Thyroid gland (tissue), 4 donors: ENCODE measurements around the gene RASL10A. TPM values are rescaled to one million over a fixed set of nuclear protein-coding genes. Genes with fewer than 3 reads are reported as not detected.

ENCODE experiments used
- DNase-seq, 2 donors: peaks; one replicate each; pipeline ENCODE4 v3.0.0-alpha.2; 2019
- H3K27ac ChIP-seq, 3 donors: fragments of 200-600 bp; sonication (generic); 1 replicate in 2 of 3; 2 replicates in 1 of 3; pipeline ENCODE4 v1.5.1; 2016 to 2019; ENCODE audit warnings: mild to moderate bottlenecking in 1 of 3, moderate library complexity in 1 of 3
- H3K27me3 ChIP-seq: fragments of 200-600 bp; sonication (generic); one replicate; pipeline ENCODE4 v1.5.1; 2019
- H3K36me3 ChIP-seq, 2 donors: fragments of 200-600 bp; sonication (generic); one replicate each; pipeline ENCODE4 v1.5.1; 2016 to 2019
- H3K4me1 ChIP-seq, 2 donors: fragments of 200-600 bp; sonication (generic); one replicate each; pipeline ENCODE4 v1.5.1; 2017 to 2019
- H3K4me3 ChIP-seq, 3 donors: fragments of 200-600 bp; sonication (generic); replicated peaks in 1 of 3; 1 replicate in 2 of 3; 2 replicates in 1 of 3; pipeline ENCODE4 v1.5.1; 2016; ENCODE audit warnings: mild to moderate bottlenecking in 1 of 3
- H3K9me3 ChIP-seq: fragments of 200-600 bp; sonication (generic); one replicate; pipeline ENCODE4 v1.5.1; 2017
- CTCF ChIP-seq, 6 experiments: fragments of 200-600 bp in 3 of 6; fragments of 450-650 bp in 3 of 6; sonication (generic) in 3 of 6; IDR thresholded peaks; one replicate each; pipeline ENCODE4 v1.5.1; 2016 to 2019; ENCODE audit warnings: antibody characterized with exemption in 6 of 6, mild to moderate bottlenecking in 2 of 6, inconsistent platforms in 1 of 6, moderate library complexity in 1 of 6
- POLR2A ChIP-seq, 2 donors: fragments of 450-650 bp; IDR thresholded peaks; one replicate each; pipeline ENCODE4 v1.6.1; 2017; ENCODE audit warnings: antibody characterized with exemption in 2 of 2, mild to moderate bottlenecking in 2 of 2, moderate library complexity in 1 of 2
- WGBS, 2 donors: methylation state at CpG; one replicate each; pipeline ENCODE4 v1.1.5; 2017; 5-methylcytosine and 5-hydroxymethylcytosine counted together
- intact Hi-C: fragments of 100-400 bp; cut with DNase I; formaldehyde crosslinking; loops from one replicate; pipeline ENCODE4 v1.15.1; 2023
- total RNA-seq, 4 donors: library from RNA; depleted of rRNA; stranded (reverse); fragments of >200 nt; gene quantifications; one replicate each; pipeline ENCODE4 v1.2.3, GENCODE V29; 2016

The RASL10A gene
- total RNA-seq, 4 donors from 2014 or later: 0.67 to 1.7 TPM; not detected in 2

- Histone ChIP-seq H3K36me3 (peaks cover 36 to 40% of the 10 kb centered on the region in 2 donors), H3K4me1 (peaks cover 0 to 10% of the 10 kb centered on the region in 2 donors), H3K27me3 (no peaks in the 10 kb centered on the region), H3K27ac (no peak overlapping the region), H3K4me3 (no peak overlapping the region), H3K9me3 (no peaks in the 10 kb centered on the region)
- WGBS, 2 donors: 93% methylated on average over 17 of the region's 17 CpGs
- intact Hi-C loops: no loop called here
- DNase-seq: no peak
- no peak for TF ChIP-seq CTCF (IDR thresholded peaks at IDR 0.05)
- TF ChIP-seq POLR2A (IDR thresholded peaks at IDR 0.05): no peak
These were observed 13.6 kb downstream of the RASL10A start for GRCh38 chr22:29301716-29302401.

- WGBS, 2 donors: 81 to 83% methylated on average over 10 of the region's 10 CpGs
- no peak for DNase-seq
These were observed 14.5 kb downstream of the RASL10A start for GRCh38 chr22:29300807-29301601.

GRCh38 chr22:29300467-29300806 is 15.1 kb downstream of the RASL10A start:
- peaks cover 50 to 54% of the 10 kb centered on the region in 2 donors for H3K36me3 ChIP-seq
- no peaks in the 10 kb centered on the region for H3K27me3 ChIP-seq
- TF ChIP-seq CTCF (IDR thresholded peaks at IDR 0.05) (no peak), POLR2A (IDR thresholded peaks at IDR 0.05) (no peak)
- peaks cover 0 to 5% of the 10 kb centered on the region in 2 donors for H3K4me1 ChIP-seq
- H3K4me3 ChIP-seq: no peak overlapping the region
- 77 to 79% methylated on average over 4 of the region's 4 CpGs for WGBS, 2 donors
- no peak overlapping the region for H3K27ac ChIP-seq
- no peak for DNase-seq
- intact Hi-C loops: no loop called here
- H3K9me3 ChIP-seq: no peaks in the 10 kb centered on the region

More at GRCh38 chr22:29300807-29301601, 14.5 kb downstream of the RASL10A start:
- no peak overlapping the region for H3K4me3 ChIP-seq
- H3K4me1 ChIP-seq: peaks cover 0 to 8% of the 10 kb centered on the region in 2 donors
- H3K27me3 ChIP-seq: no peaks in the 10 kb centered on the region
- H3K27ac ChIP-seq: no peak overlapping the region
- intact Hi-C loops: no loop called here
- TF ChIP-seq POLR2A (IDR thresholded peaks at IDR 0.05): no peak
- no peak for TF ChIP-seq CTCF (IDR thresholded peaks at IDR 0.05)
- no peaks in the 10 kb centered on the region for H3K9me3 ChIP-seq
- peaks cover 45 to 48% of the 10 kb centered on the region in 2 donors for H3K36me3 ChIP-seq

- no peaks in the 10 kb centered on the region for H3K27me3 ChIP-seq
- TF ChIP-seq CTCF (IDR thresholded peaks at IDR 0.05) (no peak), POLR2A (IDR thresholded peaks at IDR 0.05) (no peak)
These were observed 16.2 kb downstream of the RASL10A start for GRCh38 chr22:29299136-29299900.

More at GRCh38 chr22:29299136-29299900, 16.2 kb downstream of the RASL10A start:
- Histone ChIP-seq H3K27ac (no peak overlapping the region), H3K4me1 (peaks cover 0 to 5% of the 10 kb centered on the region in 2 donors), H3K9me3 (no peaks in the 10 kb centered on the region), H3K4me3 (no peak overlapping the region), H3K36me3 (peaks cover 57 to 65% of the 10 kb centered on the region in 2 donors)
- 91 to 93% methylated on average over 18 to 19 of the region's 19 CpGs for WGBS, 2 donors
- no peak for DNase-seq
- intact Hi-C loops: no loop called here
